Measurements from ENCODE around the gene ARFGEF3. TPM values are rescaled to one million over a fixed set of nuclear protein-coding genes. Genes with fewer than 3 reads are reported as not detected.
"Not testable (repeated sequence)": the region's sequence is repeated elsewhere in the genome, so short reads cannot be mapped to it uniquely, and the experiment has no call there.

Gene ARFGEF3
- total RNA-seq, 2 donors from 2014 or later = 13.5 to 21.8 TPM

GRCh38 chr6:138205437-138206094 lies 43.8 kb downstream of the ARFGEF3 start:
- DNase-seq = no peak
- 58 to 60% methylated on average over 5 of the region's 5 CpGs for WGBS, 2 donors
- no peak overlapping the region for H3K27ac ChIP-seq
- no peak overlapping the region for H3K4me3 ChIP-seq
- H3K27me3 ChIP-seq = no peaks in the 10 kb centered on the region
- no peaks in the 10 kb centered on the region for H3K9me3 ChIP-seq
- intact Hi-C loops (cut with DNase I) = no loop called here
- H3K36me3 ChIP-seq (replicated peaks in 1 of 2; ENCODE audit: insufficient read depth in 1 of 2, low read depth in 2 of 2) = no peaks in the 10 kb centered on the region
- TF ChIP-seq POLR2A (IDR thresholded peaks at IDR 0.05) = no peak
- TF ChIP-seq, protein P1, sequence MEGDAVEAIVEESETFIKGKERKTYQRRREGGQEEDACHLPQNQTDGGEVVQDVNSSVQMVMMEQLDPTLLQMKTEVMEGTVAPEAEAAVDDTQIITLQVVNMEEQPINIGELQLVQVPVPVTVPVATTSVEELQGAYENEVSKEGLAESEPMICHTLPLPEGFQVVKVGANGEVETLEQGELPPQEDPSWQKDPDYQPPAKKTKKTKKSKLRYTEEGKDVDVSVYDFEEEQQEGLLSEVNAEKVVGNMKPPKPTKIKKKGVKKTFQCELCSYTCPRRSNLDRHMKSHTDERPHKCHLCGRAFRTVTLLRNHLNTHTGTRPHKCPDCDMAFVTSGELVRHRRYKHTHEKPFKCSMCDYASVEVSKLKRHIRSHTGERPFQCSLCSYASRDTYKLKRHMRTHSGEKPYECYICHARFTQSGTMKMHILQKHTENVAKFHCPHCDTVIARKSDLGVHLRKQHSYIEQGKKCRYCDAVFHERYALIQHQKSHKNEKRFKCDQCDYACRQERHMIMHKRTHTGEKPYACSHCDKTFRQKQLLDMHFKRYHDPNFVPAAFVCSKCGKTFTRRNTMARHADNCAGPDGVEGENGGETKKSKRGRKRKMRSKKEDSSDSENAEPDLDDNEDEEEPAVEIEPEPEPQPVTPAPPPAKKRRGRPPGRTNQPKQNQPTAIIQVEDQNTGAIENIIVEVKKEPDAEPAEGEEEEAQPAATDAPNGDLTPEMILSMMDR (IDR thresholded peaks at IDR 0.05) = no peak
- no peak for ATAC-seq
- peaks cover 12% of the 10 kb centered on the region for H3K4me1 ChIP-seq

DNA sequence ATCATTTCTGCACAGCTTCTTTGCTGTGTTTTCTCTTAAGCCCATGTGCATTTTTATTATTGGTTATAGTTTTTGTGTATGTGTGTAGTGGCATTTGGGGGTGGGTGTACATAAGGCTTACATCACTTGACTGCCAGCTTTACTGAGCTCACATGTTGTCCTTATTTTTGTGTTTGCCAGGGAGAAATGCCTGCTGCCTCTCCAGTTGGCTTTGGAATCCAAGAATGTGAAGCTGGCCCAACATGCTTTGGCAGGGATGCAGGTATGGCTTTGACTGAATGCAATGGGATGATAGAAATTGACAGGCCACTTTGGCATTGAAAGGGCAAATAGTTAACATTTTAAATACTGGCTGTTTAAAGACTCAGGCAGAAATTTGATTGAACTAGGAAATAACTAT lies 45.1 kb downstream of the ARFGEF3 start:
- intact Hi-C loops (cut with DNase I) = no loop called here
- Histone ChIP-seq H3K27me3 (no peaks in the 10 kb centered on the region), H3K4me3 (no peak overlapping the region), H3K9me3 (no peaks in the 10 kb centered on the region), H3K4me1 (peaks cover 12% of the 10 kb centered on the region), H3K36me3 (replicated peaks in 1 of 2; ENCODE audit: insufficient read depth in 1 of 2, low read depth in 2 of 2) (no peaks in the 10 kb centered on the region), H3K27ac (no peak overlapping the region)
- ATAC-seq (no peak), DNase-seq (no peak)
- TF ChIP-seq, protein P1 (IDR thresholded peaks at IDR 0.05) = no peak
- TF ChIP-seq POLR2A (IDR thresholded peaks at IDR 0.05) = no peak

- WGBS, 2 donors = 88 to 89% methylated on average over 2 of the region's 2 CpGs
- Histone ChIP-seq H3K4me3 (no peak overlapping the region), H3K4me1 (no peaks in the 10 kb centered on the region), H3K27ac (no peak overlapping the region), H3K9me3 (no peaks in the 10 kb centered on the region), H3K27me3 (no peaks in the 10 kb centered on the region), H3K36me3 (replicated peaks in 1 of 2; ENCODE audit: insufficient read depth in 1 of 2, low read depth in 2 of 2) (no peaks in the 10 kb centered on the region)
- intact Hi-C loops (cut with DNase I) = no loop called here
- TF ChIP-seq POLR2A (IDR thresholded peaks at IDR 0.05) = no peak
- TF ChIP-seq, protein P1 (IDR thresholded peaks at IDR 0.05) = peak in 1 of 7 experiments; percentile 10
- DNase-seq (no peak), ATAC-seq (no peak)
Measured at GRCh38 chr6:138211048-138211581, 49.4 kb downstream of the ARFGEF3 start.

DNA sequence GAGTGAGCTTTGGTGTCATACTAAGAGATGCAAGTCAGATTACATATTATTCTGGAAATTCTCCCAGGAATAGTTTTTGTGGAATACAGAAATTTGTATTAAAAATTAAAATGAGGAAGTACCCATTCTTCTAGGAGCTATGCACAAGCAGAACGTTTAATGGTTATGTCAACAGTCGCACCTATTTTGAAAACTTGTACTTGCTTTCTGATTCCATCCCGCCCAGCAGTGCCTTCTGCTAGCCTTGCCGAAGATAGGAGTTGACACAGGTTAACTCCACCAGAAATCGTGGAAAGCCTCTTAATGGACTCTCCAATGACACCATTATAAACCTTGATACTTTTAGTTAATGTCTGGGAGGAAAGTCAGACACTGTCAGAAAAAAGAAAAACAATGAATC lies 49.9 kb downstream of the ARFGEF3 start:
- DNase-seq = no peak
- Histone ChIP-seq H3K9me3 (no peaks in the 10 kb centered on the region), H3K27me3 (no peaks in the 10 kb centered on the region), H3K36me3 (replicated peaks in 1 of 2; ENCODE audit: insufficient read depth in 1 of 2, low read depth in 2 of 2) (no peaks in the 10 kb centered on the region), H3K27ac (no peak overlapping the region), H3K4me1 (no peaks in the 10 kb centered on the region), H3K4me3 (no peak overlapping the region)
- ATAC-seq = no peak
- intact Hi-C loops (cut with DNase I) = no loop called here
- TF ChIP-seq POLR2A (IDR thresholded peaks at IDR 0.05) = no peak
- TF ChIP-seq, protein P1 (IDR thresholded peaks at IDR 0.05) = no peak
- 76 to 80% methylated on average over 5 of the region's 5 CpGs for WGBS, 2 donors

DNA sequence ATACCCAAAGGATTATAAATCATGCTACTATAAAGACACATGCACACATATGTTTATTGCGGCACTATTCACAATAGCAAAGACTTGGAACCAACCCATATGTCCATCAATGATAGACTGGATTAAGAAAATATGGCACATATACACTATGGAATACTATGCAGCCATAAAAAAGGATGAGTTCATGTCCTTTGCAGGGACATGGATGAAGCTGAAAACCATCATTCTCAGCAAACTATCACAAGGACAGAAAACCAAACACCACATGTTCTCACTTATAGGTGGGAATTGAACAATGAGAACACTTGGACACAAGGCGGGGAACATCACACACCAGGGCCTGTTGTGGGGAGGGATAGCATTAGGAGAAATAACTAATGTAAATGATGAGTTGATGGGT lies 50.8 kb downstream of the ARFGEF3 start:
- DNase-seq; H3K9me3 ChIP-seq; H3K4me3 ChIP-seq; H3K27ac ChIP-seq; H3K27me3 ChIP-seq; H3K36me3 ChIP-seq (replicated peaks in 1 of 2; ENCODE audit: insufficient read depth in 1 of 2, low read depth in 2 of 2); intact Hi-C loops (cut with DNase I); H3K4me1 ChIP-seq; ATAC-seq: not testable (repeated sequence)
- WGBS, 2 donors = 89 to 91% methylated on average over 2 of the region's 2 CpGs
